ENCODE measurements around the gene KDM7A.

Gene KDM7A, protein sequence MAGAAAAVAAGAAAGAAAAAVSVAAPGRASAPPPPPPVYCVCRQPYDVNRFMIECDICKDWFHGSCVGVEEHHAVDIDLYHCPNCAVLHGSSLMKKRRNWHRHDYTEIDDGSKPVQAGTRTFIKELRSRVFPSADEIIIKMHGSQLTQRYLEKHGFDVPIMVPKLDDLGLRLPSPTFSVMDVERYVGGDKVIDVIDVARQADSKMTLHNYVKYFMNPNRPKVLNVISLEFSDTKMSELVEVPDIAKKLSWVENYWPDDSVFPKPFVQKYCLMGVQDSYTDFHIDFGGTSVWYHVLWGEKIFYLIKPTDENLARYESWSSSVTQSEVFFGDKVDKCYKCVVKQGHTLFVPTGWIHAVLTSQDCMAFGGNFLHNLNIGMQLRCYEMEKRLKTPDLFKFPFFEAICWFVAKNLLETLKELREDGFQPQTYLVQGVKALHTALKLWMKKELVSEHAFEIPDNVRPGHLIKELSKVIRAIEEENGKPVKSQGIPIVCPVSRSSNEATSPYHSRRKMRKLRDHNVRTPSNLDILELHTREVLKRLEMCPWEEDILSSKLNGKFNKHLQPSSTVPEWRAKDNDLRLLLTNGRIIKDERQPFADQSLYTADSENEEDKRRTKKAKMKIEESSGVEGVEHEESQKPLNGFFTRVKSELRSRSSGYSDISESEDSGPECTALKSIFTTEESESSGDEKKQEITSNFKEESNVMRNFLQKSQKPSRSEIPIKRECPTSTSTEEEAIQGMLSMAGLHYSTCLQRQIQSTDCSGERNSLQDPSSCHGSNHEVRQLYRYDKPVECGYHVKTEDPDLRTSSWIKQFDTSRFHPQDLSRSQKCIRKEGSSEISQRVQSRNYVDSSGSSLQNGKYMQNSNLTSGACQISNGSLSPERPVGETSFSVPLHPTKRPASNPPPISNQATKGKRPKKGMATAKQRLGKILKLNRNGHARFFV

DNA sequence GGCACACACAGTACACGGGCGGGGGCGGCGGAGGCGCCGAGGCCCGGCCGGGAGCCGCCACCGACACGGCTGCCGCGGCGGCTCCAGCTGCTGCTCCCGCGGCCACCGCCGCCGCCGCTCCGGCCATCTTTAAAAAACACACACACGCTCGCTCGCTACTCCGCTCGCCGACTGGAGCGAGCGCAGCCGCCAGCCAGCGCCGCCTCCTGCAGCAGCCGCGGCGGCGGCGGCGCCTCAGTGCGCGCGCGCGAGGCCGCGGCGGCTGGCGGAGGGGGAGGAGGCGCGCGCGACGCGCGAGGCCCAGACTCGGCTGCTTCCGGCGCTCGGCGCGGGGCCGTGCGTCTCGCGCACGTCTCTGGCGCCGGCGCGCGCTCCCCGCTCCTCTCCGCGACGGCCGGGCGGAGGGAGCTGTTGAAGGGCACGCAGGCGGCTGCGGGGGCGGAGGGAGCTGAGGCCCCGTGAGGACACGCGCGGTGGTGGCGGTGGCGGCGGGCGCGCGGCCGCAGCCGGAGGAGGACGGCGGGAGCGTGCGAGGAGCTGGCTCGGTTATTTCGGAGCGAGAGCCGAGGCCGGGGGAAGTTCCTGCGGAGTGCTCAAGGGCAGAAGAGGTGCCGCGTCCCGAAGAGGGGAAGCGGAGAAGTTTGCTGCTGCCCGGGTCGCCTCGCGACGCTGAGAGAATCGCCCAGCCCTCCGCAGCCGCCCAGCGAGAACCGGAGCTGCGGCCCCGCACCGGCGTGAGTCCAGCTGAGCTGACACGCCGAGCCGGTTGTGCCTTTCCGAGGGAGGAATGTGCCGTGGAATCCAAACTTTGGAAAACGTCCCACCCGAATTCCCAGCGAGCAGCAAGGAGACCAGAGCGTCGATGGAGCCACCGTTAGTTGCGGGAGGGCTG, at the start of gene KDM7A:
KDM7A (minus strand) TSS at position 173 of the 892 bp plus-strand sequence; CDS start at position 127, 46 bp downstream.
- TF ChIP-seq ZNF565 (CRISPR knock-in tag; conservative IDR thresholded peaks at IDR 0.05; ENCODE audit: low read depth) (no peak), ZNF8 (CRISPR knock-in tag; IDR thresholded peaks at IDR 0.05) (no peak), OSR1 (CRISPR knock-in tag; IDR thresholded peaks at IDR 0.05) (no peak), RARB (CRISPR knock-in tag; IDR thresholded peaks at IDR 0.05) (no peak), PPARA (CRISPR knock-in tag; IDR thresholded peaks at IDR 0.05; ENCODE audit: borderline replicate concordance) (peak; percentile 17; the same call in 1 of the 2 replicates), POU6F1 (CRISPR knock-in tag; IDR thresholded peaks at IDR 0.05; ENCODE audit: borderline replicate concordance, low read depth) (no peak), ARNTL (CRISPR knock-in tag; IDR thresholded peaks at IDR 0.05; ENCODE audit: borderline replicate concordance, low read depth) (no peak), GLIS3 (CRISPR knock-in tag; IDR thresholded peaks at IDR 0.05) (no peak), BACH2 (CRISPR knock-in tag; IDR thresholded peaks at IDR 0.05; ENCODE audit: borderline replicate concordance) (peak; percentile 22; the same call in 1 of the 2 replicates), CSDC2 (CRISPR knock-in tag; IDR thresholded peaks at IDR 0.05) (peak; percentile 95), ZC3H10 (CRISPR knock-in tag; IDR thresholded peaks at IDR 0.05) (no peak), ISL1 (CRISPR knock-in tag; IDR thresholded peaks at IDR 0.05) (no peak), ZFP3 (CRISPR knock-in tag; IDR thresholded peaks at IDR 0.05) (peak; percentile 82; the same call in 1 of the 2 replicates), ZNF70 (CRISPR knock-in tag; IDR thresholded peaks at IDR 0.05) (no peak), TOX (CRISPR knock-in tag; IDR thresholded peaks at IDR 0.05; ENCODE audit: borderline replicate concordance) (no peak), ESRRG (CRISPR knock-in tag; IDR thresholded peaks at IDR 0.05) (no peak), ZFP30 (CRISPR knock-in tag; IDR thresholded peaks at IDR 0.05) (no peak), PATZ1 (CRISPR knock-in tag; IDR thresholded peaks at IDR 0.05; ENCODE audit: borderline replicate concordance) (0 out of 2 replicates have a peak, but pooled peaks have one; percentile 15), TCF4 (CRISPR knock-in tag; IDR thresholded peaks at IDR 0.05; ENCODE audit: borderline replicate concordance) (no peak), SNAI2 (CRISPR knock-in tag; IDR thresholded peaks at IDR 0.05) (peak; percentile 97)
- TF ChIP-seq, protein P1, sequence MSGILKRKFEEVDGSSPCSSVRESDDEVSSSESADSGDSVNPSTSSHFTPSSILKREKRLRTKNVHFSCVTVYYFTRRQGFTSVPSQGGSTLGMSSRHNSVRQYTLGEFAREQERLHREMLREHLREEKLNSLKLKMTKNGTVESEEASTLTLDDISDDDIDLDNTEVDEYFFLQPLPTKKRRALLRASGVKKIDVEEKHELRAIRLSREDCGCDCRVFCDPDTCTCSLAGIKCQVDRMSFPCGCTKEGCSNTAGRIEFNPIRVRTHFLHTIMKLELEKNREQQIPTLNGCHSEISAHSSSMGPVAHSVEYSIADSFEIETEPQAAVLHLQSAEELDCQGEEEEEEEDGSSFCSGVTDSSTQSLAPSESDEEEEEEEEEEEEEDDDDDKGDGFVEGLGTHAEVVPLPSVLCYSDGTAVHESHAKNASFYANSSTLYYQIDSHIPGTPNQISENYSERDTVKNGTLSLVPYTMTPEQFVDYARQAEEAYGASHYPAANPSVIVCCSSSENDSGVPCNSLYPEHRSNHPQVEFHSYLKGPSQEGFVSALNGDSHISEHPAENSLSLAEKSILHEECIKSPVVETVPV (CRISPR knock-in tag; IDR thresholded peaks at IDR 0.05) = no peak
- TF ChIP-seq, protein P2, sequence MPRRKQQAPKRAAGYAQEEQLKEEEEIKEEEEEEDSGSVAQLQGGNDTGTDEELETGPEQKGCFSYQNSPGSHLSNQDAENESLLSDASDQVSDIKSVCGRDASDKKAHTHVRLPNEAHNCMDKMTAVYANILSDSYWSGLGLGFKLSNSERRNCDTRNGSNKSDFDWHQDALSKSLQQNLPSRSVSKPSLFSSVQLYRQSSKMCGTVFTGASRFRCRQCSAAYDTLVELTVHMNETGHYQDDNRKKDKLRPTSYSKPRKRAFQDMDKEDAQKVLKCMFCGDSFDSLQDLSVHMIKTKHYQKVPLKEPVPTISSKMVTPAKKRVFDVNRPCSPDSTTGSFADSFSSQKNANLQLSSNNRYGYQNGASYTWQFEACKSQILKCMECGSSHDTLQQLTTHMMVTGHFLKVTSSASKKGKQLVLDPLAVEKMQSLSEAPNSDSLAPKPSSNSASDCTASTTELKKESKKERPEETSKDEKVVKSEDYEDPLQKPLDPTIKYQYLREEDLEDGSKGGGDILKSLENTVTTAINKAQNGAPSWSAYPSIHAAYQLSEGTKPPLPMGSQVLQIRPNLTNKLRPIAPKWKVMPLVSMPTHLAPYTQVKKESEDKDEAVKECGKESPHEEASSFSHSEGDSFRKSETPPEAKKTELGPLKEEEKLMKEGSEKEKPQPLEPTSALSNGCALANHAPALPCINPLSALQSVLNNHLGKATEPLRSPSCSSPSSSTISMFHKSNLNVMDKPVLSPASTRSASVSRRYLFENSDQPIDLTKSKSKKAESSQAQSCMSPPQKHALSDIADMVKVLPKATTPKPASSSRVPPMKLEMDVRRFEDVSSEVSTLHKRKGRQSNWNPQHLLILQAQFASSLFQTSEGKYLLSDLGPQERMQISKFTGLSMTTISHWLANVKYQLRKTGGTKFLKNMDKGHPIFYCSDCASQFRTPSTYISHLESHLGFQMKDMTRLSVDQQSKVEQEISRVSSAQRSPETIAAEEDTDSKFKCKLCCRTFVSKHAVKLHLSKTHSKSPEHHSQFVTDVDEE (CRISPR knock-in tag; IDR thresholded peaks at IDR 0.05) = peak; percentile 97
- TF ChIP-seq, protein P3, sequence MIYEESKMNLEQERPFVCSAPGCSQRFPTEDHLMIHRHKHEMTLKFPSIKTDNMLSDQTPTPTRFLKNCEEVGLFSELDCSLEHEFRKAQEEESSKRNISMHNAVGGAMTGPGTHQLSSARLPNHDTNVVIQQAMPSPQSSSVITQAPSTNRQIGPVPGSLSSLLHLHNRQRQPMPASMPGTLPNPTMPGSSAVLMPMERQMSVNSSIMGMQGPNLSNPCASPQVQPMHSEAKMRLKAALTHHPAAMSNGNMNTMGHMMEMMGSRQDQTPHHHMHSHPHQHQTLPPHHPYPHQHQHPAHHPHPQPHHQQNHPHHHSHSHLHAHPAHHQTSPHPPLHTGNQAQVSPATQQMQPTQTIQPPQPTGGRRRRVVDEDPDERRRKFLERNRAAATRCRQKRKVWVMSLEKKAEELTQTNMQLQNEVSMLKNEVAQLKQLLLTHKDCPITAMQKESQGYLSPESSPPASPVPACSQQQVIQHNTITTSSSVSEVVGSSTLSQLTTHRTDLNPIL (CRISPR knock-in tag; IDR thresholded peaks at IDR 0.05; ENCODE audit: low read depth) = no peak
- peak; percentile 84 for ATAC-seq

All from SK-N-SH treated with all-trans-retinoic acid at 6 μM for 48 hours (cell line).